Measurements from ENCODE around the gene ADTRP. TPM values are rescaled to one million over a fixed set of nuclear protein-coding genes. Genes with fewer than 3 reads are reported as not detected.

The ADTRP gene
- total RNA-seq, 1 experiment from 2014 or later = 0.50 TPM

GRCh38 chr6:11683871-11684270 is 94.7 kb downstream of the ADTRP start (continued):
- TF ChIP-seq ZMAT4 (CRISPR knock-in tag; IDR thresholded peaks at IDR 0.05) = no peak
- TF ChIP-seq MYBL2 (CRISPR knock-in tag; IDR thresholded peaks at IDR 0.05) = no peak
- TF ChIP-seq CTCF (IDR thresholded peaks at IDR 0.05) = no peak
- no peak for TF ChIP-seq SMAD3 (CRISPR knock-in tag; IDR thresholded peaks at IDR 0.05; ENCODE audit: borderline replicate concordance)
- TF ChIP-seq E2F1 (CRISPR knock-in tag; IDR thresholded peaks at IDR 0.05) = no peak
- no peak for TF ChIP-seq JUN (CRISPR knock-in tag; IDR thresholded peaks at IDR 0.05)
- no peak for TF ChIP-seq ZBTB21 (CRISPR knock-in tag; IDR thresholded peaks at IDR 0.05; ENCODE audit: borderline replicate concordance)
- TF ChIP-seq ATF2 (CRISPR knock-in tag; IDR thresholded peaks at IDR 0.05; ENCODE audit: borderline replicate concordance, low read depth) = no peak
- TF ChIP-seq ZNF416 (CRISPR knock-in tag; IDR thresholded peaks at IDR 0.05) = no peak
- no peak for TF ChIP-seq FOXK1 (CRISPR knock-in tag; IDR thresholded peaks at IDR 0.05)
- TF ChIP-seq TEAD4 (CRISPR knock-in tag; IDR thresholded peaks at IDR 0.05) = no peak

- H3K9me3 Mint-ChIP-seq = peaks cover 58% of the 10 kb centered on the region
- ChIA-PET CTCF (no interaction called here), POLR2A (no interaction called here)
- TF ChIP-seq ZNF416 (CRISPR knock-in tag; IDR thresholded peaks at IDR 0.05) (no peak), ZNF219 (CRISPR knock-in tag; IDR thresholded peaks at IDR 0.05; ENCODE audit: borderline replicate concordance) (no peak), SMAD3 (CRISPR knock-in tag; IDR thresholded peaks at IDR 0.05; ENCODE audit: borderline replicate concordance) (no peak), NFYB (CRISPR knock-in tag; conservative IDR thresholded peaks at IDR 0.05; ENCODE audit: low read depth) (no peak), ZNF121 (CRISPR knock-in tag; IDR thresholded peaks at IDR 0.05) (no peak), SP1 (CRISPR knock-in tag; conservative IDR thresholded peaks at IDR 0.05) (no peak), STAT6 (CRISPR knock-in tag; conservative IDR thresholded peaks at IDR 0.05; ENCODE audit: low read depth) (no peak), HMGA2 (CRISPR knock-in tag; IDR thresholded peaks at IDR 0.05) (no peak), TEAD1 (CRISPR knock-in tag; IDR thresholded peaks at IDR 0.05) (no peak), ZBTB43 (CRISPR knock-in tag; IDR thresholded peaks at IDR 0.05) (no peak)
- no peaks in the 10 kb centered on the region for H3K27me3 Mint-ChIP-seq (ENCODE audit: low read depth)
- no peak overlapping the region for H3K27ac Mint-ChIP-seq
- H3K4me3 Mint-ChIP-seq = no peak overlapping the region
- H3K4me1 Mint-ChIP-seq = peaks cover 8% of the 10 kb centered on the region
- no peak for DNase-seq (ENCODE audit: low spot score)
- peaks cover 26% of the 10 kb centered on the region for H3K36me3 Mint-ChIP-seq
- no peak for ATAC-seq
These were observed 96.0 kb downstream of the ADTRP start for GRCh38 chr6:11682561-11682975.
